ENCODE data around the gene SND1. TPM values are rescaled to one million over a fixed set of nuclear protein-coding genes. Genes with fewer than 3 reads are reported as not detected.

The SND1 gene
- polyA plus RNA-seq, 1 donor, result 92.5 TPM

GRCh38 chr7:127769696-127770400, 117.9 kb downstream of the SND1 start:
- no peak for DNase-seq

GRCh38 chr7:127770885-127771284, 118.9 kb downstream of the SND1 start:
- no peak for DNase-seq

- DNase-seq, result no peak
These were observed 119.7 kb downstream of the SND1 start for GRCh38 chr7:127771707-127772106.

- no peak for DNase-seq
These were observed 124.9 kb downstream of the SND1 start for GRCh38 chr7:127776776-127777386.

GRCh38 chr7:127780489-127780888, 128.5 kb downstream of the SND1 start:
- no peak for DNase-seq

- DNase-seq, result no peak
These were observed 129.1 kb downstream of the SND1 start for GRCh38 chr7:127781081-127781480.

- DNase-seq, result no peak
These were observed 130.1 kb downstream of the SND1 start for GRCh38 chr7:127782075-127782474.

GRCh38 chr7:127782654-127783559, 130.9 kb downstream of the SND1 start:
- no peak for DNase-seq

GRCh38 chr7:127786184-127786583, 134.2 kb downstream of the SND1 start:
- no peak for DNase-seq

GRCh38 chr7:127789031-127789430, 137.0 kb downstream of the SND1 start:
- DNase-seq, result no peak

GRCh38 chr7:127791446-127792189, 139.6 kb downstream of the SND1 start:
- DNase-seq, result no peak

GRCh38 chr7:127792528-127793342, 140.7 kb downstream of the SND1 start:
- no peak for DNase-seq

GRCh38 chr7:127793582-127793981, 141.6 kb downstream of the SND1 start:
- DNase-seq, result no peak

- no peak for DNase-seq
These were observed 142.1 kb downstream of the SND1 start for GRCh38 chr7:127794136-127794535.

GRCh38 chr7:127794551-127794950, 142.6 kb downstream of the SND1 start:
- DNase-seq, result no peak

- DNase-seq, result no peak
These were observed 146.0 kb downstream of the SND1 start for GRCh38 chr7:127798023-127798422.

GRCh38 chr7:127798769-127799372, 146.9 kb downstream of the SND1 start:
- DNase-seq, result no peak

- DNase-seq, result no peak
These were observed 147.7 kb downstream of the SND1 start for GRCh38 chr7:127799535-127800305.

GRCh38 chr7:127802845-127803244, 150.9 kb downstream of the SND1 start:
- no peak for DNase-seq

GRCh38 chr7:127803626-127804025, 151.6 kb downstream of the SND1 start:
- DNase-seq, result no peak

All from hindlimb muscle (tissue), 1 donor.